Measurements from ENCODE around the gene CDKAL1.

DNA sequence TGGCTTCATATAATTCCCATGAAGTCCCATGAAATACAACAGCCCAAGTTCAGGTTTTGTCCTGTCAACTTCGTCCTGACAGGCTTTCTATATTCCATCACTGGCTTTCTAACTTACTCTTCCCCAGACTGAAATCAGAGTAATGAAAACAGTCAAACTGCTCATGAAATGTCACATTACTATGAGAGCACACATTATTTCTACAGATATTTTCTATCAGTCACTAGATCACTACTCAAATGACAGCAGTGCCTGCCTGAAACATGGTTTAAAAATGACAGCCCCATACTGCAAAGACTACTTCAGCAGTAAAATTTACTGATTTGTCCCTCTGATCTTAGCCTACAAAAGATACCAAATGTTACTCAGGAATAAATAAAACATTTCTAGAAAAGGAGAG is 616.4 kb downstream of the CDKAL1 start:
- TF ChIP-seq TAF1 (IDR thresholded peaks at IDR 0.05; ENCODE audit: low read depth, low read length) (no peak), SPI1 (IDR thresholded peaks at IDR 0.05; ENCODE audit: low read depth, low read length) (no peak), POLR2A (IDR thresholded peaks at IDR 0.05; ENCODE audit: low read depth, low read length) (no peak)
